ENCODE results near the gene VRK3. TPM values are rescaled to one million over a fixed set of nuclear protein-coding genes. Genes with fewer than 3 reads are reported as not detected.
A peak's percentile ranks its signal among the peaks of the same experiment; 100 is the strongest.

VRK3 gene
- total RNA-seq, 3 donors from 2014 or later (not counting 1 experiment from before 2014, with no cell fraction given) = 82.7 to 105 (median 93.7) TPM

GRCh38 chr19:49939721-49940481, 85.3 kb downstream of the VRK3 start:
- Mint-ChIP-seq H3K36me3 (no peaks in the 10 kb centered on the region), H3K27me3 (ENCODE audit: low read depth in 2 of 2) (peaks cover 14 to 17% of the 10 kb centered on the region in 2 donors), H3K9me3 (no peaks in the 10 kb centered on the region), H3K27ac (no peak overlapping the region), H3K4me3 (no peak overlapping the region), H3K4me1 (peaks cover 10 to 11% of the 10 kb centered on the region in 2 donors)
- ATAC-seq (no peak), DNase-seq (peak in 1 of 2 donors; percentile 40)
- WGBS (ENCODE audit: insufficient coverage) = 73% methylated on average over 7 of the region's 7 CpGs
- H3K36me3 ChIP-seq (ENCODE audit: control insufficient read depth, insufficient read depth, low read length) = no peaks in the 10 kb centered on the region
- intact Hi-C loops (cut with micrococcal nuclease) = loop anchor here (10.0 kb wide), 1 partner anchor 145 kb away; no protein-coding TSS in a partner anchor
- peaks cover 8% of the 10 kb centered on the region for H3K4me1 ChIP-seq (ENCODE audit: control insufficient read depth, insufficient read depth, low read length)
- H3K4me3 ChIP-seq (ENCODE audit: low read length) = no peak overlapping the region
- H3K27me3 ChIP-seq (ENCODE audit: control insufficient read depth, insufficient read depth, low read length) = no peaks in the 10 kb centered on the region
- H3K27ac ChIP-seq (ENCODE audit: low read length) = no peak overlapping the region
- TF ChIP-seq CTCF (IDR thresholded peaks at IDR 0.05) = no peak
- no peaks in the 10 kb centered on the region for H3K9me3 ChIP-seq (ENCODE audit: control insufficient read depth, insufficient read depth, low read length)

DNA sequence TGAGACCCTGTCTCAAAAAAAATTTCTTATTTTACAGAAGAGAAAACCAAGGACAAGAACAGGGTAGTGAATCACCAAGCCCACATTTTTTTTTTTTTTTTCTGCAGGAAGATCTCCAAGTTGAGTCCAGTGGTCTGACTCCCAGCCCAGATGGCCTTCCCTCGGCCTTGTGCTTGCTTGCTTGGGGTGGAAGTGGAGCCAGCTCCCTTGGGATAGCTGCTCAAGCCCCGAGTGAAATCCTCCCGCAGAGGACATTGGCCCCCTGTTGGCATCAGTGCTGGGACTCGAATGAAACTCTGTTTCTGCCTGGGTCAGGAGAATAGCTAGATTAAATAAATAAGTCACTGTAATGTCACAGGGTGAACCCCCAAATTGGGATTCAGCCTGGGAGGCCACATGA, 86.5 kb downstream of the VRK3 start:
- intact Hi-C loops (cut with micrococcal nuclease) = loop anchor here (10.0 kb wide), 1 partner anchor 146 kb away; no protein-coding TSS in a partner anchor
- Histone ChIP-seq H3K4me1 (ENCODE audit: control insufficient read depth, insufficient read depth, low read length) (peaks cover 11% of the 10 kb centered on the region), H3K36me3 (ENCODE audit: control insufficient read depth, insufficient read depth, low read length) (no peaks in the 10 kb centered on the region), H3K4me3 (ENCODE audit: low read length) (no peak overlapping the region), H3K27ac (ENCODE audit: low read length) (no peak overlapping the region), H3K27me3 (ENCODE audit: control insufficient read depth, insufficient read depth, low read length) (no peaks in the 10 kb centered on the region), H3K9me3 (ENCODE audit: control insufficient read depth, insufficient read depth, low read length) (no peaks in the 10 kb centered on the region)
- DNase-seq = no peak
- ATAC-seq = no peak
- Mint-ChIP-seq H3K36me3 (no peaks in the 10 kb centered on the region), H3K27me3 (ENCODE audit: low read depth in 2 of 2) (peaks cover 12 to 14% of the 10 kb centered on the region in 2 donors), H3K9me3 (no peaks in the 10 kb centered on the region), H3K27ac (no peak overlapping the region), H3K4me1 (peaks cover 11 to 14% of the 10 kb centered on the region in 2 donors), H3K4me3 (no peak overlapping the region)
- 91% methylated on average over 4 of the region's 4 CpGs for WGBS (ENCODE audit: insufficient coverage)
- no peak for TF ChIP-seq CTCF (IDR thresholded peaks at IDR 0.05)

DNA sequence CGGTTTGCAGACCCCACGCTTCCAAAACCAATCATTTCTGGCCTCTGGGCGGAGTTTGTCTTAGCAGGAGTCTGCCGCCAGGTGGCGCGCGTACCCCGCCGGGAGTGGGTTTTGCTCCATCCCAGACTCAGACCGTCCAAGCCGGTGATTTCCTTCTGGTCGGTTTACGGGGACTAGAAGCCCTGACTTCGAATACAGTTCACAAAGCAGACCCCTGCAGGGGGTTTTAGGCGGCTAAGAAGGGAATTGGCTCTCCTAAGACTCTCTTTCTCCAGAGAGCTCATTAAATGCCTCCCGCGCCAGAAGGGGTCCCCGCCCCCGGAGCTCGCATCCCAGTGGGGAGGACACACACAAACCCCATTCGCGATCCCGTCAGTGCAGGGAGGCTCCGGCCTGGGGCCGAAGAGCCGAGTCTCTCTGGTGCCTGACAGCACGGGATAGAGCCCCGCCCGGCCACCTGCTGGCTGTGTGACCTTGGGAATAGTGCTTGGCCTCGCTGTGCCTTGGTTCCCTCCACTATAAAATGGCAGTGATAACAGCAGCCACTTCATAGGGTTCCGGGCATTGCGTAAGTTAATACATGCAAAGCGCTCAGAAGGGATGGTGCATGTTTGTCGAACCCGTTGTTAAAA, 87.3 kb downstream of the VRK3 start:
- no peaks in the 10 kb centered on the region for H3K9me3 ChIP-seq (ENCODE audit: control insufficient read depth, insufficient read depth, low read length)
- peak; percentile 98 for TF ChIP-seq CTCF (IDR thresholded peaks at IDR 0.05)
- H3K27me3 ChIP-seq (ENCODE audit: control insufficient read depth, insufficient read depth, low read length) = no peaks in the 10 kb centered on the region
- DNase-seq = peak; percentile 81 to 86
- Mint-ChIP-seq H3K4me3 (no peak overlapping the region), H3K4me1 (peaks cover 19 to 22% of the 10 kb centered on the region in 2 donors), H3K27ac (no peak overlapping the region), H3K36me3 (no peaks in the 10 kb centered on the region), H3K9me3 (no peaks in the 10 kb centered on the region), H3K27me3 (ENCODE audit: low read depth in 2 of 2) (peaks cover 6% of the 10 kb centered on the region in 2 donors)
- no peak overlapping the region for H3K27ac ChIP-seq (ENCODE audit: low read length)
- WGBS (ENCODE audit: insufficient coverage) = 27% methylated on average over 35 of the region's 35 CpGs
- ATAC-seq = peak; percentile 76 to 81 (median 80)
- peaks cover 19% of the 10 kb centered on the region for H3K4me1 ChIP-seq (ENCODE audit: control insufficient read depth, insufficient read depth, low read length)
- intact Hi-C loops (cut with micrococcal nuclease) = loop anchor here (1.0 to 10.0 kb wide), 2 partner anchors 45 to 147 kb away; no protein-coding TSS in a partner anchor
- H3K4me3 ChIP-seq (ENCODE audit: low read length) = no peak overlapping the region
- H3K36me3 ChIP-seq (ENCODE audit: control insufficient read depth, insufficient read depth, low read length) = no peaks in the 10 kb centered on the region
